Tibial artery (tissue), 4 donors: ENCODE data around the gene GBX2.

ENCODE experiments used
- DNase-seq, 2 donors: peaks; one replicate each; pipeline ENCODE4 v3.0.0-alpha.2; 2019
- H3K27ac ChIP-seq, 2 donors: fragments of 200-600 bp; sonication (generic) in 1 of 2; 1 replicate in 1 of 2; 2 replicates in 1 of 2; pipeline ENCODE4 v1.5.1; 2018 to 2019; ENCODE audit warnings: mild to moderate bottlenecking in 1 of 2
- H3K27me3 ChIP-seq, 2 donors: fragments of 200-600 bp; sonication (generic) in 1 of 2; one replicate each; pipeline versions ENCODE4 v1.5.1 to v1.6.0; 2016 to 2019
- H3K36me3 ChIP-seq, 3 donors: fragments of 200-600 bp; sonication (generic) in 2 of 3; one replicate each; pipeline ENCODE4 v1.5.1; 2016 to 2019; ENCODE audit warnings: mild to moderate bottlenecking in 2 of 3
- H3K4me1 ChIP-seq, 4 donors: fragments of 200-600 bp; sonication (generic) in 2 of 4; 1 replicate in 3 of 4; 2 replicates in 1 of 4; pipeline ENCODE4 v1.5.1; 2016 to 2019
- H3K4me3 ChIP-seq, 2 donors: fragments of 200-600 bp; sonication (generic) in 1 of 2; 1 replicate in 1 of 2; 2 replicates in 1 of 2; pipeline ENCODE4 v1.5.1; 2018 to 2019; ENCODE audit warnings: mild to moderate bottlenecking in 2 of 2
- H3K9me3 ChIP-seq, 3 donors: fragments of 200-600 bp; sonication (generic) in 1 of 3; one replicate each; pipeline ENCODE4 v1.5.1; 2016 to 2019
- intact Hi-C: fragments of 100-400 bp; cut with DNase I; formaldehyde crosslinking; loops from one replicate; pipeline ENCODE4 v1.15.0; 2023; ENCODE audit warnings: low total_unique reads
- TF ChIP-seq, protein P1 (sequence below), 2 experiments: fragments of 200-600 bp in 1 of 2; fragments of 450-650 bp in 1 of 2; IDR thresholded peaks; one replicate each; pipeline ENCODE4 v1.5.1; 2017 to 2019; ENCODE audit warnings: antibody characterized with exemption in 2 of 2, mild to moderate bottlenecking in 1 of 2, moderate library complexity in 1 of 2

The GBX2 gene

GRCh38 chr2:236196366-236196765, 28.2 kb upstream of the GBX2 start:
- no peaks in the 10 kb centered on the region for H3K9me3 ChIP-seq
- no peak overlapping the region for H3K4me3 ChIP-seq
- H3K4me1 ChIP-seq = no peaks in the 10 kb centered on the region
- H3K27me3 ChIP-seq = no peaks in the 10 kb centered on the region
- peak in 1 of 2 donors; percentile 40 for DNase-seq
- TF ChIP-seq, protein P1, sequence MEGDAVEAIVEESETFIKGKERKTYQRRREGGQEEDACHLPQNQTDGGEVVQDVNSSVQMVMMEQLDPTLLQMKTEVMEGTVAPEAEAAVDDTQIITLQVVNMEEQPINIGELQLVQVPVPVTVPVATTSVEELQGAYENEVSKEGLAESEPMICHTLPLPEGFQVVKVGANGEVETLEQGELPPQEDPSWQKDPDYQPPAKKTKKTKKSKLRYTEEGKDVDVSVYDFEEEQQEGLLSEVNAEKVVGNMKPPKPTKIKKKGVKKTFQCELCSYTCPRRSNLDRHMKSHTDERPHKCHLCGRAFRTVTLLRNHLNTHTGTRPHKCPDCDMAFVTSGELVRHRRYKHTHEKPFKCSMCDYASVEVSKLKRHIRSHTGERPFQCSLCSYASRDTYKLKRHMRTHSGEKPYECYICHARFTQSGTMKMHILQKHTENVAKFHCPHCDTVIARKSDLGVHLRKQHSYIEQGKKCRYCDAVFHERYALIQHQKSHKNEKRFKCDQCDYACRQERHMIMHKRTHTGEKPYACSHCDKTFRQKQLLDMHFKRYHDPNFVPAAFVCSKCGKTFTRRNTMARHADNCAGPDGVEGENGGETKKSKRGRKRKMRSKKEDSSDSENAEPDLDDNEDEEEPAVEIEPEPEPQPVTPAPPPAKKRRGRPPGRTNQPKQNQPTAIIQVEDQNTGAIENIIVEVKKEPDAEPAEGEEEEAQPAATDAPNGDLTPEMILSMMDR (IDR thresholded peaks at IDR 0.05) = no peak
- intact Hi-C loops = no loop called here
- H3K27ac ChIP-seq = no peak overlapping the region
- no peaks in the 10 kb centered on the region for H3K36me3 ChIP-seq

DNA sequence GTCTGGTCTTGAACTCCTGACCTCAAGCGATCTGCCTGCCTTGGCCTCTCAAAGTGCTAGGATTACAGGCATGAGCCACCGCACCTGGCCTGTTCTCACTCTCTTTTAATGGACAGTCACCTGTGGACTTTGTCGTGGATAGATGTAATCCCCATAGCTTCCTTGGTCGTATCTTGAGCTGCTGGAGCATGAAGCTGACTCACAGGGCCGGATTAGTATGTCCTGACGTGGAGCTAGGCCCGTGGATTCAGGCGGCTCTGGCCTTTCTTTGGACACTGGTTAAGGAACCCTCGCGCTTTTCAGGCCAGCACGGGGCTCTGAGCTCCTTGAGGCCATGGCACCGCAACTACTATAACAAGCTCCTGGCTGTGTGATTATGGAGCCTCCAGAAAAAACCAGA, 27.5 kb upstream of the GBX2 start:
- Histone ChIP-seq H3K9me3 (no peaks in the 10 kb centered on the region), H3K4me3 (no peak overlapping the region), H3K27ac (no peak overlapping the region), H3K4me1 (no peaks in the 10 kb centered on the region), H3K36me3 (no peaks in the 10 kb centered on the region), H3K27me3 (no peaks in the 10 kb centered on the region)
- intact Hi-C loops = no loop called here
- TF ChIP-seq, protein P1 (IDR thresholded peaks at IDR 0.05) = no peak
- DNase-seq = peak in 1 of 2 donors; percentile 49

DNA sequence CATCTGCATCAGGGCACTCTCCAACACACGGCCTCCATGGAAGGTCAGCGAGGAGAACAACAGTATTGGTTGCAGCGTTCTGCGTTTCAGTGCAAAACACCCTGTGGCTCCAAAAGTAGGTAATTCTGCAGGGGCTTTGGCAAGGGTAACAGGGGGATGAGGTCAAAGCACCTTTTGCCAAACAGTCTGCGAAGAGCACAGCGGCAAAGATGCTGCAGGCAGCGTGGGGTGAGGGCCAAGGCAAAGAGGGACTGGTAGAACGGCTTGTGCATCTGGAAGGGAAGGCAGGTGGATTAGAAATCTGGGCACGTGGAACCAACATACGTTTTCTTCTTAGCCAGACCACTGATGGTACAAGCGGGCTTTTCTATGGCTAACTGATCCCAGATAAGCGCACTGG, 26.6 kb upstream of the GBX2 start:
- TF ChIP-seq, protein P1 (IDR thresholded peaks at IDR 0.05) = no peak
- no peak overlapping the region for H3K27ac ChIP-seq

DNA sequence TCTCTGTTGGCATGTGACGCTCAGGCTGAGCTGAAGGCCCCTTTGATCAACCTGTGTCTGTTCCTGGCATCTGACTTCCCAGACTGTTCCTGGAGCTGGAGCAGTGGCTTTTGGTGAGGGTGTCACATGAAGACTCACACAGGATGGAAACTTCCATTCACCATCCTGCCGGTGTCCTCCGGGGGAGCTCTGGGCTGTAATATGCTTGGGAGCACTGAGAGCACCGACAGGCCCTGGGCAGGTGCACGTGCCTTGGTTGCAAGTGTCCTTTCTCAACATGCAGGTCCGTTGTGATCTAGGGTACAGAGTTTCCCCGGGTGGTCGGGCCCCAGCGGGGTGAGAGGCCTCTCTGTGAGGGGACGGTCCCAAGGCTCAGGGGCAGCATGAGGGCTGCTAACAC, 24.8 kb upstream of the GBX2 start:
- Histone ChIP-seq H3K27ac (no peak overlapping the region), H3K4me1 (no peaks in the 10 kb centered on the region), H3K4me3 (no peak overlapping the region), H3K36me3 (no peaks in the 10 kb centered on the region), H3K27me3 (no peaks in the 10 kb centered on the region), H3K9me3 (no peaks in the 10 kb centered on the region)
- TF ChIP-seq, protein P1 (IDR thresholded peaks at IDR 0.05) = no peak
- DNase-seq = no peak
- intact Hi-C loops = no loop called here

More for the DNA sequence above, 26.6 kb upstream of the GBX2 start:
- peak in 1 of 2 donors; percentile 35 for DNase-seq
- no peak overlapping the region for H3K4me3 ChIP-seq
- no peaks in the 10 kb centered on the region for H3K4me1 ChIP-seq
- no peaks in the 10 kb centered on the region for H3K27me3 ChIP-seq
- no peaks in the 10 kb centered on the region for H3K9me3 ChIP-seq
- intact Hi-C loops = no loop called here
- no peaks in the 10 kb centered on the region for H3K36me3 ChIP-seq

GRCh38 chr2:236190674-236191073, 22.5 kb upstream of the GBX2 start:
- Histone ChIP-seq H3K4me3 (no peak overlapping the region), H3K27me3 (no peaks in the 10 kb centered on the region), H3K4me1 (no peaks in the 10 kb centered on the region), H3K36me3 (no peaks in the 10 kb centered on the region), H3K9me3 (no peaks in the 10 kb centered on the region), H3K27ac (no peak overlapping the region)
- no peak for DNase-seq
- TF ChIP-seq, protein P1 (IDR thresholded peaks at IDR 0.05) = no peak
- intact Hi-C loops = no loop called here

DNA sequence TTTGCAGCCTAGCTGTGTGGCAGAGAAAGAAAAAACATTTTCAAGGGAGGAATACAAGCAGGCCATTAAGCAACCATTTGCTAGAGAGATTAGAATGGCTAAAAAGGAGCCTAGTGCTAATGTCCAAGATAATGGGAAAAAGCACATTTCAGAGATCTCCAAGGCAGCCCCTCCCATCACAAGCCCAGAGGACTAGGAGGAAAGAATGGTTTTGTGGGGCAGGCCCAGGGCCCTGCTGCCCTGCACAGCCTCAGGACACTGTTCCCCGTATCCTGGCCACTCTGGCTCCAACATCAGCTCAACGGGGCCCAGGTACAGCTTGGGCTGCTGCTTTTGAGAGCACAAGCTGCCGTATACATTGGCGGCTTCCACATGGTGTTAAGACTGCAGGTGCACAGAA, 16.5 kb upstream of the GBX2 start:
- Histone ChIP-seq H3K4me3 (no peak overlapping the region), H3K9me3 (peaks cover 0 to 3% (median 0%) of the 10 kb centered on the region in 3 donors), H3K36me3 (no peaks in the 10 kb centered on the region), H3K4me1 (peaks cover 0 to 5% (median 3%) of the 10 kb centered on the region in 4 donors), H3K27me3 (peaks cover 0 to 21% of the 10 kb centered on the region in 2 donors), H3K27ac (no peak overlapping the region)
- intact Hi-C loops = loop anchor here (5.0 kb wide), 1 partner anchor 888 kb away; no protein-coding TSS in a partner anchor
- TF ChIP-seq, protein P1 (IDR thresholded peaks at IDR 0.05) = no peak
- DNase-seq = no peak
